Measurements from ENCODE around the gene IARS2.
A peak's percentile ranks its signal among the peaks of the same experiment; 100 is the strongest.
"Not testable (repeated sequence)": the region's sequence is repeated elsewhere in the genome, so short reads cannot be mapped to it uniquely, and the experiment has no call there.

IARS2 gene

GRCh38 chr1:220094016-220094911 lies at the start of gene IARS2:
Gene IARS2 (plus strand): TSS chr1:220094132. CDS start chr1:220094217, 85 bp downstream.
- DNase-seq (ENCODE audit: low read depth in 2 of 2) = peak; percentile 92 to 93

- no peak for DNase-seq (ENCODE audit: low read depth in 2 of 2)
These were observed 49.1 kb upstream of the IARS2 start for GRCh38 chr1:220044678-220045355.

- DNase-seq (ENCODE audit: low read depth in 2 of 2) = no peak
These were observed 48.4 kb upstream of the IARS2 start for GRCh38 chr1:220045356-220046051.

- peak; percentile 80 to 90 for DNase-seq (ENCODE audit: low read depth in 2 of 2)
These were observed 47.6 kb upstream of the IARS2 start, which contains the start of gene EPRS1 for GRCh38 chr1:220046052-220046930. Gene EPRS1 (minus strand): TSS chr1:220046505. CDS start chr1:220046388, 117 bp downstream.

GRCh38 chr1:220056374-220056773 lies 37.6 kb upstream of the IARS2 start:
- DNase-seq (ENCODE audit: low read depth in 2 of 2) = no peak

- DNase-seq (ENCODE audit: low read depth in 2 of 2) = no peak
These were observed 33.1 kb upstream of the IARS2 start for GRCh38 chr1:220060876-220061275.

GRCh38 chr1:220062629-220063028 lies 31.3 kb upstream of the IARS2 start:
- DNase-seq (ENCODE audit: low read depth in 2 of 2) = no peak

GRCh38 chr1:220067269-220068204 lies 26.4 kb upstream of the IARS2 start:
- no peak for DNase-seq (ENCODE audit: low read depth in 2 of 2)

- DNase-seq (ENCODE audit: low read depth in 2 of 2) = no peak
These were observed 16.8 kb upstream of the IARS2 start for GRCh38 chr1:220076861-220077762.

GRCh38 chr1:220077887-220078286 lies 16.0 kb upstream of the IARS2 start:
- DNase-seq (ENCODE audit: low read depth in 2 of 2) = no peak

- DNase-seq (ENCODE audit: low read depth in 2 of 2) = no peak
These were observed 9.5 kb upstream of the IARS2 start for GRCh38 chr1:220084460-220084859.

GRCh38 chr1:220086261-220086686 lies 7.7 kb upstream of the IARS2 start:
- DNase-seq (ENCODE audit: low read depth in 2 of 2) = not testable (repeated sequence)

- DNase-seq (ENCODE audit: low read depth in 2 of 2) = peak; percentile 95 to 98
These were observed 4.0 kb upstream of the IARS2 start, which contains the start of gene BPNT1 for GRCh38 chr1:220089650-220090556. Gene BPNT1 (minus strand): TSS chr1:220089788. CDS start chr1:220079846, 9,942 bp downstream.

GRCh38 chr1:220092694-220093093 lies 1.2 kb upstream of the IARS2 start:
- DNase-seq (ENCODE audit: low read depth in 2 of 2) = no peak

GRCh38 chr1:220093361-220094015 lies 444 bp upstream of the IARS2 start:
- DNase-seq (ENCODE audit: low read depth in 2 of 2) = no peak

GRCh38 chr1:220099826-220100225 lies 5.9 kb downstream of the IARS2 start:
- no peak for DNase-seq (ENCODE audit: low read depth in 2 of 2)

- not testable (repeated sequence) for DNase-seq (ENCODE audit: low read depth in 2 of 2)
These were observed 16.5 kb downstream of the IARS2 start for GRCh38 chr1:220110473-220110872.
